ENCODE results near the gene PUM2. TPM values are rescaled to one million over a fixed set of nuclear protein-coding genes. Genes with fewer than 3 reads are reported as not detected.

PUM2 gene
- total and polyA plus RNA-seq, 7 donors, result 13.0 to 61.7 (median 43.9) TPM

- WGBS, 3 donors, result 82 to 86% (median 83%) methylated on average over 3 of the region's 3 CpGs
- Histone ChIP-seq H3K27ac (no peak overlapping the region), H3K36me3 (ENCODE audit: insufficient read depth in 1 of 2, low read depth in 1 of 2) (no peaks in the 10 kb centered on the region), H3K4me1 (peaks cover 5% of the 10 kb centered on the region), H3K4me3 (no peak overlapping the region), H3K9me3 (no peaks in the 10 kb centered on the region), H3K27me3 (ENCODE audit: insufficient read depth in 3 of 3, low read length in 2 of 3) (peaks cover 0 to 12% (median 8%) of the 10 kb centered on the region in 3 donors)
- DNase-seq, result no peak
- intact Hi-C loops (cut with DNase I), result no loop called here
- no peak for TF ChIP-seq CTCF (IDR thresholded peaks at IDR 0.05)
- ATAC-seq, result no peak
These were observed 129.7 kb downstream of the PUM2 start for GRCh38 chr2:20220806-20221554.

- no peak for TF ChIP-seq CTCF (IDR thresholded peaks at IDR 0.05)
- Histone ChIP-seq H3K9me3 (no peaks in the 10 kb centered on the region), H3K36me3 (ENCODE audit: insufficient read depth in 1 of 2, low read depth in 1 of 2) (no peaks in the 10 kb centered on the region), H3K4me3 (no peak overlapping the region), H3K27me3 (ENCODE audit: insufficient read depth in 3 of 3, low read length in 2 of 3) (peaks cover 0 to 12% (median 8%) of the 10 kb centered on the region in 3 donors), H3K4me1 (peaks cover 5% of the 10 kb centered on the region), H3K27ac (no peak overlapping the region)
- WGBS, 3 donors, result 94 to 98% (median 96%) methylated on average over 13 of the region's 13 CpGs
- ATAC-seq (no peak), DNase-seq (no peak)
- intact Hi-C loops (cut with DNase I), result no loop called here
These were observed 130.8 kb downstream of the PUM2 start for GRCh38 chr2:20219763-20220380.

- H3K36me3 ChIP-seq (ENCODE audit: insufficient read depth in 1 of 2, low read depth in 1 of 2), result no peaks in the 10 kb centered on the region
- WGBS, 3 donors, result 85 to 91% (median 89%) methylated on average over 20 of the region's 20 CpGs
- no peak for DNase-seq
- no peak for ATAC-seq
- no peak overlapping the region for H3K4me3 ChIP-seq
- no peak for TF ChIP-seq CTCF (IDR thresholded peaks at IDR 0.05)
- peaks cover 2% of the 10 kb centered on the region for H3K4me1 ChIP-seq
- intact Hi-C loops (cut with DNase I), result no loop called here
- H3K27me3 ChIP-seq (ENCODE audit: insufficient read depth in 3 of 3, low read length in 2 of 3), result peaks cover 0 to 9% (median 5%) of the 10 kb centered on the region in 3 donors
- no peaks in the 10 kb centered on the region for H3K9me3 ChIP-seq
- no peak overlapping the region for H3K27ac ChIP-seq
These were observed 132.0 kb downstream of the PUM2 start for GRCh38 chr2:20218331-20219320.

- peaks cover 0 to 3% (median 0%) of the 10 kb centered on the region in 3 donors for H3K27me3 ChIP-seq (ENCODE audit: insufficient read depth in 3 of 3, low read length in 2 of 3)
- H3K27ac ChIP-seq, result no peak overlapping the region
- intact Hi-C loops (cut with DNase I), result no loop called here
- H3K36me3 ChIP-seq (ENCODE audit: insufficient read depth in 1 of 2, low read depth in 1 of 2), result no peaks in the 10 kb centered on the region
- DNase-seq (no peak), ATAC-seq (no peak)
- H3K4me3 ChIP-seq, result no peak overlapping the region
- H3K4me1 ChIP-seq, result no peaks in the 10 kb centered on the region
- no peaks in the 10 kb centered on the region for H3K9me3 ChIP-seq
- no peak for TF ChIP-seq CTCF (IDR thresholded peaks at IDR 0.05)
- 91 to 95% (median 91%) methylated on average over 21 of the region's 21 CpGs for WGBS, 3 donors
These were observed 133.3 kb downstream of the PUM2 start for GRCh38 chr2:20217041-20217970.

Measured in psoas muscle (tissue), 8 donors.